Stimulated activated naive CD8-positive, alpha-beta T cell treated with anti-CD3 and anti-CD28 coated beads, Interleukin-15, Interleukin-2, amounts not matched to agents 100 ng/mL and 50 ng/mL, for 24 hours (primary cell): ENCODE results near the gene KCNE1.

ENCODE experiments used
- H3K27ac Mint-ChIP-seq: one replicate; pipeline ENCODE4 v1.8.0; 2021; ENCODE audit warnings: mild to moderate bottlenecking, mixed read lengths
- H3K27me3 Mint-ChIP-seq: one replicate; pipeline ENCODE4 v1.8.0; 2021; ENCODE audit warnings: mixed read lengths
- H3K36me3 Mint-ChIP-seq: one replicate; pipeline ENCODE4 v1.8.0; 2021; ENCODE audit warnings: low read depth, mixed read lengths
- H3K4me1 Mint-ChIP-seq: one replicate; pipeline ENCODE4 v1.8.0; 2021; ENCODE audit warnings: low read depth, mixed read lengths
- H3K4me3 Mint-ChIP-seq: one replicate; pipeline ENCODE4 v1.8.0; 2021; ENCODE audit warnings: mild to moderate bottlenecking, mixed read lengths
- H3K9me3 Mint-ChIP-seq: one replicate; pipeline ENCODE4 v1.8.0; 2021; ENCODE audit warnings: mixed read lengths

KCNE1 gene

DNA sequence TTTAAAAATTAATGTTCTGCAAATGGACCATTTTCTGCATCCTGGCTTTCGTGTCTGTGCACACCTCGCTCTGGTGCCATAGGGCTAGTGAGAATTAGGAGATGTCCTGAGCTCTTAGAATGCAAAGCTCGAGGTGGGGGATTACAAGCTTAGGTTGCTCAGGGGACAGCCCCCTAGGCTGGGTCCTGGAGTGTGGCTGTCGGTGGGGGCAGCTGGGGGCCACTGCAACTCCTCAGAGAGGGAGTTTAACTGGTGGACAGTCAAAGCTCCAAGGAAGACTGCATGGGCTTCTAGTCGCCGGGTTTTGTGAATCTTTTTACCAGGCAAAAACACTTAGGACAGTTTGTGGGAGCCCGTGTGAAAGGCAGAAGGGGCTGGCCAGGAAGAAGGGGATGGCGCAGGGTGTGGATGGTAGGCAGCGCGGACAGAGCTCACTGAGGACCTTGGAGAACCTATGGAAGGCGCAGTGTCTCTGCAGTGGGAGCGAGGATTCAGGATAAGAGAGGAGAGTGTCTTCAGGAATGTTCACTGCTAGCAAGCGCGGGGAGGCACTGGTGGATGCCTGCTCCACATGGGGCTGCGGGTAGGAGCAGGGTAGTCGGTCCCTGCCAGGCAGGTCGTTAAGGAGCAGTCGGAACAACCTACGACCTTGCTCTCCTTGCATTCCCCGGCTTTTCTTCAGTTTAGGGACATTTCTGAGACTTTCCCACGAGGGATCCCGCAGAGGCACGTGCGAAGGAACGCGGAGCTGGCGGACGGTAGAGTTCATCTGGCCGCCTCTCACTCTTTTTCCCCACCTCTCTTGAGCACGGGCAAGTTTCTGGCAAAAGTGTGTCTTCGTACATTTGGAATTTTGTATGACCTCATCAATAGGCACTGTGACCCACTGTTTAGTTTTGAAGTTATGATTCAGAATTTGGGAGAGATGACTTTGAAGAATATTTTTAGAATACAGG, 12.9 kb upstream of the KCNE1 start:
- H3K36me3 Mint-ChIP-seq = peaks cover 38% of the 10 kb centered on the region
- peaks cover 67% of the 10 kb centered on the region for H3K4me1 Mint-ChIP-seq
- no peaks in the 10 kb centered on the region for H3K9me3 Mint-ChIP-seq
- H3K4me3 Mint-ChIP-seq = peak overlapping the region; percentile 72
- H3K27me3 Mint-ChIP-seq = no peaks in the 10 kb centered on the region
- peak overlapping the region; percentile 60 for H3K27ac Mint-ChIP-seq

DNA sequence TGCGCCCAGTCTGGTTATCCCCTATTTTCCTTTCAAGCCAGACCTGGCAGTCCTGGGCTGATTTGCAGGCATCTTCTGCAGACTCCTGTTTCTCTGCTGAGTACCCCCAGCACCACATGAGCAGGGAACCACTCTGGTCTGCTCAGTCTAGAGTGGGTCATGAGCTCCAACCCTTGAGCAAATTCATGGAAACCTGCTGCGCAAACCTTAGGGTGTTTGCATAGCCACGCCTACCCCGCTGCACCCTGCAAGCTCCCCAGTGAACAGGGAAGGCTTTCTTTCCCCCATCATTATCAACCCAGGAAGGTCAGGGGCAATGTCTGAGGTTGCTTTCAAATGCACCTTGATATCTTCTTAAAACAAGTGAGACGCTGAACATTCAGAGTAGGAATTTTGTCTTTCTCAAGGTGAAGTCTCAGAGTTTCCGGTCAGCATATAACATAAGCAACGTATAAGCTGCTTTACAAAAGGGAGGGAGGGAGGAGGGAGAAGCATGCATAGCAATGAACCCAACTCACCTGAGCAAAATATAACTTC, 11.1 kb upstream of the KCNE1 start:
- no peak overlapping the region for H3K4me3 Mint-ChIP-seq
- H3K36me3 Mint-ChIP-seq = peaks cover 51% of the 10 kb centered on the region
- H3K27ac Mint-ChIP-seq = no peak overlapping the region
- no peaks in the 10 kb centered on the region for H3K27me3 Mint-ChIP-seq
- H3K4me1 Mint-ChIP-seq = peaks cover 56% of the 10 kb centered on the region
- H3K9me3 Mint-ChIP-seq = no peaks in the 10 kb centered on the region

DNA sequence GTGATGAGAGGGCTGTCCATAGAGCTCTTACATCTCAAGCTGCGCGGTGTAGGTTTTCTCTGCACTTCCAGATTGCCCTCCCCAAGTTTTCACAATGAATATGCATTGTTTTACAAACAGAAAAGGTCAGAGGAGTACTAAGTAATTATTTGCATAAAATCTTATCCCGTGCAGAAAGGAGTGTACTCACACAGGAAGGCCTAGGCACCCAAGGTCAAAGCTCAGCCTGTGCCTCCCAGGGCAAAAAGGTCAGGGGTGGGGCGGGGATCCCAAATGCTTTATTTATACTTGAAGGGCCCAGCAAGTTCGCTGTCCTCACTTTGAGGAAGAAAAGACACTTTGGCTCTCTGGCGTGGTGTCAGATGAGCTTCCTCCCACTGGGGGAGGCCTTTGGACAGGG, 10.3 kb upstream of the KCNE1 start:
- no peak overlapping the region for H3K4me3 Mint-ChIP-seq
- peaks cover 56% of the 10 kb centered on the region for H3K4me1 Mint-ChIP-seq
- peak overlapping the region; percentile 67 for H3K27ac Mint-ChIP-seq
- no peaks in the 10 kb centered on the region for H3K9me3 Mint-ChIP-seq
- peaks cover 53% of the 10 kb centered on the region for H3K36me3 Mint-ChIP-seq
- H3K27me3 Mint-ChIP-seq = no peaks in the 10 kb centered on the region

DNA sequence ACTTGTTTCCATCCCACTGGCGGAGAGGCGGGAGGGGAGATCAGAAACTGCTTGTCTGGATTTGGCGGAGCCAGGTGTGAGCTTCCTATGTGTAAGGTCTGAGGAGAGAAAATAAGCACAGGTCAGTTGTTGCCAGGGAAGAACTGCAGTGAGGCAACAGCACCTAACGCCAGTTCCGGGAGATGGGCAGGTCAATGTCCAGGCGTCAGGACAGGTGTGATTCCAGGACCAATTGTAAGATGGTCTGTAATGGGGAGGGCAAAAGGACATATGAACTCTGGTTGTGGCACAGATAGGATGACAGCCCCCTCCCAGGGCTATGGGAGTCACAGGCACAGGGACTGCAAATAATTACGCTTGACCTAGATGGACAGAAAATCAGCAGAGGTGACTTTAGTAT, 9.6 kb upstream of the KCNE1 start:
- Mint-ChIP-seq H3K27me3 (no peaks in the 10 kb centered on the region), H3K9me3 (no peaks in the 10 kb centered on the region), H3K27ac (no peak overlapping the region), H3K4me3 (no peak overlapping the region), H3K36me3 (peaks cover 55% of the 10 kb centered on the region), H3K4me1 (peaks cover 56% of the 10 kb centered on the region)

DNA sequence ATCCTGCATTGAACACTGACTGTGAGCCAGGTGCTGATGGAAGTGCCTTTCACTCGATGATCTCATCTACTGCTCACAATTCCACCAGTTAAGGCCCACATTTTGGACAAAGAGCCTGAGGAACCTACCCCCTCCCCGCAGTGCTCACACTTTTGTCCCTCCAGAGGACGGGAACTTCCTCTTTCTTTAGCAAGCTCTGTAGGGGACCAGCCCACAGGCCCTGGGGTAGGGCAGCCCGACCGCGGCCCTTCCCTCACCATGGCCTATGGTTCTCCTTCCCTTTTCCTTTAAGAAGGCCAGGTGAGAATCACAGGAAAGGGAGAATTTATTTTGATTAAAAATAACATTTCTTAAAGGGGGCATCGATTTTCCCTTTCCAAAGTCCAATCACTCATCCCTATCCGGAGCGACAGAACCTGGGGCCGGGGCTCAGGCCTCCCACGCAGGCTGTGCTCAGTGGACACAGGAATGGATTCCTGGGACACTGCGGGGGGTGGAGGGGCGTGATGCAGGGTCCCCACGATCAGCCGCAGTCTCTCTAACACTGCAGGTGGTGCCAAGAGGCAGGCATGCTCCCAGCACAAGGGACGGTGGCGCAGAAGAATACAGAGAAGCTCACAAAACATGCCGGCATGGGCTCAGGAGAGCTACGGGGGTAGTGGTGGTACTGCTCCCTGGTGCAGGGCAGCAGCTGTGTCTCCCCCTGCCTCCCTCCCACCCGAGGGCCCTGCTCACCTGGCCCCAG, 8.9 kb upstream of the KCNE1 start:
- Mint-ChIP-seq H3K27ac (no peak overlapping the region), H3K4me3 (no peak overlapping the region), H3K9me3 (no peaks in the 10 kb centered on the region), H3K36me3 (peaks cover 55% of the 10 kb centered on the region), H3K27me3 (no peaks in the 10 kb centered on the region), H3K4me1 (peaks cover 51% of the 10 kb centered on the region)

DNA sequence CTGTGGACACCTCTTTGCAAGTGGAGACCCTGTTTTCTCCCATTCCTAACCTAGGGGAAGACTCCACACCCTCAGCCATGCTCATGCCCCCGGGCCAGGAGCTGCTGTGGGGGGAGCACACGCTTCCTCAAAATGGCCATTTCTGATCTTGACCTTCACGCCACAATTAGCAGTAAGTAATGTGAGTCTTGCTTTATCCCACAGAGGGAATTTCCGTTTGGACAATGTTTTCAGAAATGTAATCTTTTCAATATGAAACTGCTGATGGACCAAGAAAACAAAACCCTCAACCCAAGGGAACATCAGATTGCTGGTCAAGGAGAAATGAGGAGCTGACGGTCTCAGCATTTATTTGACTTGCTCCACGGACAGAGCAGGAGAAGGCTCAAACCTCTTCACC, 8.3 kb upstream of the KCNE1 start:
- Mint-ChIP-seq H3K27ac (no peak overlapping the region), H3K4me1 (peaks cover 46% of the 10 kb centered on the region), H3K9me3 (no peaks in the 10 kb centered on the region), H3K36me3 (peaks cover 55% of the 10 kb centered on the region), H3K4me3 (no peak overlapping the region), H3K27me3 (no peaks in the 10 kb centered on the region)

DNA sequence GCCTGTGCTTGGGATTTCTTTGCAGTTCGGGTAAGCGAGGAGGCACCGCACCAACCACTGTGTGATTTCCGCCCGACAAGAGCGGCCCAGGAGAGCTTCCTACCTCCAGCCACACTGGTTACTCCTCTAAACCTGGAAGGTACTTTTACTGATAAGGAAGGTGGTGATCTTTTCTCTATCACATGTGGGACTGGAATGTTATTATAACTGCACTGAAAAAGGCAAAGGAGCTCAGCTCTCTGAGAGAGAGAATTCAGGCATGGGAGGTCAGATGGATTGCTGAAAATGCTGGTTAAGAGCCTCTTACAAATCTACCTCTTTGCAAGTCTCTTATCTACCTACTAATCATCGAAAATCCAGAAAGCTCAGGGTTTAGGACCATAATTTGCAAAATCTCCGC, 7.7 kb upstream of the KCNE1 start:
- H3K36me3 Mint-ChIP-seq = peaks cover 51% of the 10 kb centered on the region
- H3K4me3 Mint-ChIP-seq = no peak overlapping the region
- peaks cover 46% of the 10 kb centered on the region for H3K4me1 Mint-ChIP-seq
- H3K27ac Mint-ChIP-seq = no peak overlapping the region
- H3K27me3 Mint-ChIP-seq = no peaks in the 10 kb centered on the region
- no peaks in the 10 kb centered on the region for H3K9me3 Mint-ChIP-seq

DNA sequence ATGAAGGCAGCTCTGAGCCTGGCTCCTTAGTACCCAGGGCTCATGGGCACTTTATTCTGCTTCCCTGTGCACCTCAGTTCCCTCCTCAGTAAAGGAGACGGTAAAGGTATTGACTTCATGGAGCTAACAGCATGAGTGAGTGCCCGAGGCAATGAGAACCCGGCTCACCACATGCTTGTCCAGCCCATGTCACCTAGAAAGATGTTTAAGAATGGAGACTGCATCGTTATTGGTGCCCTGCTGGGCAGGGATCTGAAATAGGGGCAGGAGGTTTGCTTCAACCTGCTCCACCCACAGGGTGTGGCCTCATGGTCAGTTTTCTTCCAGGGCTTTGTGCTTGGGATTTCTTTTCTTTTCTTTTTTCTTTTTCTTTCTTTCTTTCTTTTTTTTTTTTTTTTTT, 7.0 kb upstream of the KCNE1 start:
- no peak overlapping the region for H3K4me3 Mint-ChIP-seq
- no peaks in the 10 kb centered on the region for H3K27me3 Mint-ChIP-seq
- no peaks in the 10 kb centered on the region for H3K9me3 Mint-ChIP-seq
- H3K36me3 Mint-ChIP-seq = peaks cover 49% of the 10 kb centered on the region
- H3K4me1 Mint-ChIP-seq = peaks cover 48% of the 10 kb centered on the region
- no peak overlapping the region for H3K27ac Mint-ChIP-seq

DNA sequence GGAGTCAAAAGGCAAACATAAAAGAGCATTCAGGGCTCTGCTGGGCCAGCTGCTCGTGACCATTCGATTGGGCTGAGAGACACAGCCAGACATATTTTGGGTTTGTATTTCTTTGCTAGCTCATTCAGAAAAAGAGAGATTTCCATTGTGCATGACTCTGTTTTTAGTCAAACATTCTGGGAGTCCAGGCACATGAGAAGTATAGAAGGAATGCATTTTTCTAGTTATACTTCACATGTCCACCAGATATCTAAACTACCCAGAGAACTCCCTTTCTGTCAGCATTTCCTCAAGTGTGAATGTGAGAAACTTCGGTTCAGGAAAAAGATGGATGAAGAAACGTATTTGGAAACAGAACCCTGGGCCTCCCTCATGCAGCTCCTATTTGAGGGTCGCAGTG, 6.3 kb upstream of the KCNE1 start:
- peak overlapping the region; percentile 33 for H3K27ac Mint-ChIP-seq
- H3K36me3 Mint-ChIP-seq = peaks cover 49% of the 10 kb centered on the region
- H3K9me3 Mint-ChIP-seq = no peaks in the 10 kb centered on the region
- peaks cover 44% of the 10 kb centered on the region for H3K4me1 Mint-ChIP-seq
- H3K27me3 Mint-ChIP-seq = no peaks in the 10 kb centered on the region
- no peak overlapping the region for H3K4me3 Mint-ChIP-seq

DNA sequence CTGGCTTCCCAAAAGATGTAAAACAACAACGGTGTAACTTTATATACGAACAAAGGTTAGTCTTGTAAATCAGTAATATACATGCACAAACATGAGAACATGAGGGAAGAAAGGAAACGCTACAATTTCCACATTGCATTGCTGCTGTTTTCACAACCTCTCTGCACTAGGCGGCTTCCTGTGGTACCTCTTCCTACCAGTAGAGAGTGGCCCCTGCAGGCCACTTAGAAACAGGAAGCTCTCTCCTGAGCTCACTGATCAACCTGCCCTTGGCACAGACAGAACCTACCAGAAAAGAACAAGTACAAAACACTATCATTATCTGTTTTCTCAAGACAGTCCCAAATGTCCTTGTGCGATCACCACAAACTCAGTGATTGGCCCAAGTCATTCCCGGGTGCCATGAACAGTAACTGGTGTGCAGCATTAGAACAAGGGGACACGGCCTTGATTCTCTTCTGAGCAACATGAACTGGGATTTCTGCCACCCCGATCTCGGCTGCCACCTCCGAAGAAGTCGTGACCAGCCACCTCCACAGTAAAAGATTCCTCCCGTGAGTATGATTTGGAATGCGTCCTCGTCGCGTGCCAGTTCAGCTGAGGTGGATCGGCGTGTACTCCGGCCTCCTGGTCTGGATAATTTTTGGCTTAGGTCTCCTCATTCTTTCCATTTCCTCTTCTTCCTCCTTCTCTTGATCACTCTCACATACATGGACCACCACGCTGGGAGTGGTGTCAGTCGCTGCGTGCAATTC, 5.7 kb upstream of the KCNE1 start:
- Mint-ChIP-seq H3K27me3 (no peaks in the 10 kb centered on the region), H3K4me1 (peaks cover 37% of the 10 kb centered on the region), H3K27ac (peak overlapping the region; percentile 33), H3K9me3 (no peaks in the 10 kb centered on the region), H3K36me3 (peaks cover 44% of the 10 kb centered on the region), H3K4me3 (no peak overlapping the region)

DNA sequence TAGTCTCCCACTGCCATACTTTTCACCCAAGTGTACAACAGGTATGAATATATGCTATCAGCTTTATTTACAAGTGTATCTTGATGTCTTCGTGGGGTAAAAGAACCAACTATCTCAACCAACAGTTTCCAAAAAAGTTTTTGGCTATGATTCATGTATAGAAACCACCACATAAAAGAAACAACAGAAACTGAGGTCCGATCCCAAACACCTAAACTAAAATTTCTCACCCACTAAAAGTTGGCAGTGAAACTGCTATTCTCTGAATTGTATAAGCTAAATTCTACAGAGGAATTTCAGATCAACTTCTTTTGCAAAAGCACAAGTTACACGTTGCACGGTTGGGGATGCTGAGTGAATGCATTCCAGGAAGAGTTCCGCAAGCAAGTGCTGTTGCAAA, 5.0 kb upstream of the KCNE1 start:
- H3K27ac Mint-ChIP-seq = no peak overlapping the region
- H3K36me3 Mint-ChIP-seq = peaks cover 39% of the 10 kb centered on the region
- peaks cover 31% of the 10 kb centered on the region for H3K4me1 Mint-ChIP-seq
- H3K9me3 Mint-ChIP-seq = no peaks in the 10 kb centered on the region
- H3K27me3 Mint-ChIP-seq = no peaks in the 10 kb centered on the region
- H3K4me3 Mint-ChIP-seq = no peak overlapping the region

DNA sequence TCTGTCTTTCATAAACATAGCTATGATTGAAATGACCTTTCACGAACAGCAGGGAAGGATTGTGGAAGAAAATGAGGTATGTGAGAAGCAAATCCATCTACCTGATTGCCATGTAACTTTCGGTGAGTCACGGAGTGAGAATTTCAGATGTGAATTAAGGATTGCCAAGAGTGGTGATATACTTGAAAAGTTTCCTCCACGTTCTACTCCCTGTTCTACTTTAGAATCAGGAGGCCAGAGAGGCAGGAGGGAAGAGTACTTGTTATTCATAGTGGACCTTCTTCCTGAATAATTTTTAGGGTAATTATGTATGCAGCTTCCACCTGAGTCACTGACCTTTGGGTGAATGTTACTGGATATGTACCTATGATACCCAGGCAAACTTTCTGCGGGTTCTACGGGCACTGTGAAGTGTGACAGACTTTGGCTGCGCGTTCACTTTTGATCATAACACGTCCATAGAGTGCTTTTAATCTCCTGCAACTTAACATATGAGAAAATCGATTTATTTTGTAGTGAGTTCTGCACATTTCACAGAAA, 2.6 kb upstream of the KCNE1 start:
- Mint-ChIP-seq H3K4me1 (peaks cover 29% of the 10 kb centered on the region), H3K4me3 (no peak overlapping the region), H3K36me3 (peaks cover 20% of the 10 kb centered on the region), H3K27me3 (no peaks in the 10 kb centered on the region), H3K9me3 (no peaks in the 10 kb centered on the region), H3K27ac (no peak overlapping the region)

DNA sequence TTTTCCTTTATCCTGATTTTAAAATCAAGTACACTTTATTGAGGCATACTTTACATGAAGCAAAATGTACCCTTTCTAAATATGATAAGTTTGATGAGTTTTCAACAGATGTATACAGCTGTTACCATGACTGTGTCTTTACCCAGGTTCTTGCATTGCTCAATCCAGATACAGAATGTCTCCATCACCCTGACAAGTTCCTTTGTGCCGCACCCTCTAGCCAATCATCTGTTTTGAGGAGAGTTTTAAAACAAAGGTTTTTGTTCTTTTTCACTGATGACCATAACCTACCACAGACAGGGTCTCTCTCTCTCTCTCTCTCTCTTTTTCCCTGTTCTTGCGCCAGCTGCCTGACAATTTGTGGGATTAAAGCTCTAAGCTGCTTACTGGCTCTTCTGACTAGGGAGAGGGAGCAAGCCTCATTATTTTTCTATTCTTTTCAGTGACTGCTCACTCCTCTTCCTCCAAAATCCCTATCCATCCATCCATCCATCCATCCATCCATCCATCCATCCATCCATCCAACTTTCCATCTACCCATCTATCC, 1.2 kb upstream of the KCNE1 start:
- Mint-ChIP-seq H3K27ac (no peak overlapping the region), H3K9me3 (no peaks in the 10 kb centered on the region), H3K4me3 (no peak overlapping the region), H3K36me3 (peaks cover 11% of the 10 kb centered on the region), H3K27me3 (no peaks in the 10 kb centered on the region), H3K4me1 (peaks cover 29% of the 10 kb centered on the region)

DNA sequence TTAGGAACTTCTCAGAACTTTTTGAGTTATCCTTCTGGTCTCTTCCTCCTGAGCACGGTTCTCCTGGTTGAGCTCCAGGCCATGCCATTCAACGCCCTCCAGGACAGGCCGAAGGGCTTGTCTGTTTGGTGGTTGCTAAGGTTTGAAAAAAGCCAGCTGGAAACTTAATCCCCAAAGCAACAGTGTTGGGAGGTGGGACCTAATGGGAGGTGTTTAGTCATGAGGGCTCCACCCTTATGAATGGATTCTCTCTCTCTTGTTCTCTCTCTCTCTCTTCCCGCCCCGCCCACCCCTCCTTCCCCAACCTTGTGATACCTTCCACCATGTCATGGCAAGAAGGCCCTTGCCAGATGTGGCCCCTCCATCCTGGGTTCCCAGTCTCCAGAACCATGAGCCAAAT, 829 bp downstream of the KCNE1 start:
- Mint-ChIP-seq H3K27ac (no peak overlapping the region), H3K36me3 (no peaks in the 10 kb centered on the region), H3K4me1 (peaks cover 11% of the 10 kb centered on the region), H3K9me3 (no peaks in the 10 kb centered on the region), H3K27me3 (no peaks in the 10 kb centered on the region), H3K4me3 (no peak overlapping the region)
